A549 (cell line): Measurements from ENCODE around the gene UBE2R2. TPM values are rescaled to one million over a fixed set of nuclear protein-coding genes. Genes with fewer than 3 reads are reported as not detected.

Experiments used
- ATAC-seq, 2 experiments: fragments of 200-7000 bp in 1 of 2; fragments of >200 bp in 1 of 2; cut with Nextera tagmentation in 1 of 2; cut with Tn5 transposase in 1 of 2; 3 replicates each; pipeline versions ENCODE4 v1.8.0 to v1.9.1; 2018 to 2020; ENCODE audit warnings: mild to moderate bottlenecking in 1 of 2, moderate library complexity in 1 of 2
- CTCF ChIA-PET: fragments of 300-600 bp; sonication (Branson Sonifier 250); formaldehyde crosslinking; extraction: SDS; loops from one replicate; lab custom pipeline; 2021; ENCODE audit warnings: antibody characterized with exemption, inconsistent platforms; lab: Yijun Ruan, JAX
- POLR2A ChIA-PET: fragments of 350-600 bp; formaldehyde crosslinking; extraction: SDS; loops from one replicate; lab custom pipeline; 2021; ENCODE audit warnings: antibody characterized with exemption, inconsistent platforms; lab: Yijun Ruan, JAX
- DNase-seq, 2 experiments: peaks; one replicate each; pipeline versions ENCODE4 v3.0.0 to v3.0.0-alpha.2; 2011 to 2016; ENCODE audit warnings: low read depth in 1 of 2, low spot score in 1 of 2
- FAIRE-seq: peaks from 2 replicates; lab custom pipeline; 2011; peaks lifted over from hg19 to GRCh38; lab: Jason Lieb, UNC
- H3K27ac ChIP-seq, 2 experiments: fragments of >200 bp; sonication (Bioruptor Twin); formaldehyde crosslinking; 3 replicates each; pipeline ENCODE4 v1.5.1; 2016 to 2017
- H3K4me1 ChIP-seq: fragments of >200 bp; sonication (Bioruptor Twin); formaldehyde crosslinking; 3 replicates; pipeline ENCODE4 v1.6.1; 2016
- H3K4me2 ChIP-seq: fragments of >200 bp; sonication (Bioruptor Twin); formaldehyde crosslinking; 3 replicates; pipeline ENCODE4 v1.6.1; 2016
- H3K4me3 ChIP-seq: fragments of >200 bp; sonication (Bioruptor Twin); formaldehyde crosslinking; 3 replicates; pipeline ENCODE4 v1.5.1; 2016
- H3K9me3 ChIP-seq: fragments of >200 bp; sonication (Bioruptor Twin); formaldehyde crosslinking; 3 replicates; pipeline ENCODE4 v1.6.1; 2016
- BCL3 ChIP-seq: fragments of >200 bp; sonication (Bioruptor Twin); formaldehyde crosslinking; IDR thresholded peaks from 3 replicates; pipeline ENCODE4 v1.6.1; 2016
- BHLHE40 ChIP-seq: IDR thresholded peaks from 2 replicates; pipeline ENCODE4 v1.6.1; 2012; ENCODE audit warnings: low read depth, low read length, inconsistent platforms
- ELK1 ChIP-seq: fragments of 150-350 bp; IDR thresholded peaks from 2 replicates; pipeline ENCODE4 v1.6.1; 2014; ENCODE audit warnings: low read depth, mild to moderate bottlenecking, low read length
- FOSL2 ChIP-seq, 2 experiments: fragments of 450-650 bp in 1 of 2; fragments of >200 bp in 1 of 2; sonication (Bioruptor Twin) in 1 of 2; formaldehyde crosslinking; IDR thresholded peaks; 2 replicates each; pipeline versions ENCODE4 v1.5.0 to v1.6.1; 2016 to 2020; ENCODE audit warnings: mild to moderate bottlenecking in 1 of 2, moderate library complexity in 1 of 2
- FOXS1 ChIP-seq: fragments of 250-450 bp; sonication (Bioruptor Pico); IDR thresholded peaks from 2 replicates; pipeline ENCODE4 v1.5.0; 2020; ENCODE audit warnings: mild to moderate bottlenecking, moderate library complexity
- GATA3 ChIP-seq: IDR thresholded peaks from 2 replicates; pipeline ENCODE4 v1.6.1; 2012; ENCODE audit warnings: borderline replicate concordance
- HES2 ChIP-seq: fragments of >200 bp; sonication (Bioruptor Twin); formaldehyde crosslinking; IDR thresholded peaks from 2 replicates; pipeline ENCODE4 v1.6.1; 2016
- HMGXB4 ChIP-seq: fragments of 250-450 bp; sonication (Bioruptor Pico); IDR thresholded peaks from 2 replicates; pipeline ENCODE4 v1.5.0; 2021; ENCODE audit warnings: mild to moderate bottlenecking, moderate library complexity, borderline replicate concordance
- HOXA7 ChIP-seq: fragments of 250-450 bp; sonication (Bioruptor Pico); IDR thresholded peaks from 2 replicates; pipeline ENCODE4 v1.5.0; 2020; ENCODE audit warnings: mild to moderate bottlenecking, moderate library complexity
- HOXB13 ChIP-seq: fragments of 250-450 bp; sonication (Bioruptor Pico); IDR thresholded peaks from 2 replicates; pipeline ENCODE4 v1.5.0; 2020; ENCODE audit warnings: low read depth, mild to moderate bottlenecking, moderate library complexity
- JUNB ChIP-seq: fragments of >200 bp; sonication (Bioruptor Twin); formaldehyde crosslinking; IDR thresholded peaks from 2 replicates; pipeline ENCODE4 v1.6.1; 2016
- KDM1A ChIP-seq: fragments of 200-600 bp; sonication (generic); IDR thresholded peaks from 2 replicates; pipeline ENCODE4 v1.6.1; 2016; ENCODE audit warnings: low read depth, mild to moderate bottlenecking
- MAFK ChIP-seq: fragments of 450-650 bp; IDR thresholded peaks from 2 replicates; pipeline ENCODE4 v1.6.1; 2014; ENCODE audit not compliant: partially characterized antibody
- MAZ ChIP-seq: fragments of 150-350 bp; IDR thresholded peaks from 2 replicates; pipeline ENCODE4 v1.6.1; 2014; ENCODE audit warnings: antibody characterized with exemption, low read depth, low read length, borderline replicate concordance
- MYC ChIP-seq: IDR thresholded peaks from 2 replicates; pipeline ENCODE4 v1.6.1; 2012; ENCODE audit warnings: mild to moderate bottlenecking, inconsistent platforms, low read length, improper control_type of control experiment, borderline replicate concordance
- NR3C1 ChIP-seq: fragments of >200 bp; sonication (Bioruptor Twin); formaldehyde crosslinking; IDR thresholded peaks from 3 replicates; pipeline ENCODE4 v1.6.1; 2017
- PBX3 ChIP-seq: IDR thresholded peaks from 2 replicates; pipeline ENCODE4 v1.6.1; 2012
- POLR2A ChIP-seq: IDR thresholded peaks from 2 replicates; pipeline ENCODE4 v1.6.1; 2012; ENCODE audit warnings: mild to moderate bottlenecking, low read length
- RFX5 ChIP-seq: fragments of 450-650 bp; IDR thresholded peaks from 2 replicates; pipeline ENCODE4 v1.7.1; 2014; ENCODE audit warnings: antibody characterized with exemption, mild to moderate bottlenecking, moderate library complexity
- SMC3 ChIP-seq: fragments of >200 bp; sonication (Bioruptor Twin); formaldehyde crosslinking; IDR thresholded peaks from 3 replicates; pipeline ENCODE4 v1.6.1; 2018; ENCODE audit warnings: inconsistent platforms
- SREBF2 ChIP-seq: fragments of 450-650 bp; IDR thresholded peaks from 2 replicates; pipeline ENCODE4 v1.6.1; 2014; ENCODE audit warnings: mild to moderate bottlenecking, moderate library complexity
- TFCP2L1 ChIP-seq: fragments of 250-450 bp; sonication (Bioruptor Pico); IDR thresholded peaks from 2 replicates; pipeline ENCODE4 v1.5.0; 2021; ENCODE audit warnings: mild to moderate bottlenecking
- TP53 ChIP-seq: fragments of 250-450 bp; sonication (Bioruptor Pico); IDR thresholded peaks from 2 replicates; pipeline ENCODE4 v1.5.0; 2021; ENCODE audit warnings: mild to moderate bottlenecking, moderate library complexity
- ZFP36 ChIP-seq: fragments of 450-650 bp; IDR thresholded peaks from 2 replicates; pipeline ENCODE4 v1.6.1; 2014; ENCODE audit warnings: borderline replicate concordance; ENCODE audit not compliant: partially characterized antibody
- ZNF302 ChIP-seq: fragments of 250-450 bp; sonication (Bioruptor Pico); IDR thresholded peaks from 2 replicates; pipeline ENCODE4 v1.9.0; 2021; ENCODE audit warnings: inconsistent platforms, mild to moderate bottlenecking, moderate library complexity
- ZSCAN20 ChIP-seq: fragments of 250-450 bp; sonication (Bioruptor Pico); IDR thresholded peaks from 2 replicates; pipeline ENCODE4 v1.8.0; 2022; ENCODE audit warnings: mild to moderate bottlenecking, moderate library complexity
- WGBS: methylation state at CpG from one replicate; pipeline ENCODE4 v1.1.6; 2017; ENCODE audit errors: missing lambda C conversion rate; 5-methylcytosine and 5-hydroxymethylcytosine counted together
- polyA plus RNA-seq, 4 experiments: library from polyadenylated mRNA; depleted of rRNA in 3 of 4; stranded (reverse); fragments of >200 nt; fragmentation: RNase III in 1 of 4; extraction: RNeasy Plus Mini Kit Qiagen cat#74134 plus additional on column Dnase treatment in 1 of 4; gene quantifications; 2 replicates in 3 of 4; 3 replicates in 1 of 4; pipeline ENCODE4 v1.2.3, GENCODE V29; 2011 to 2017
- TF ChIP-seq, protein P1 (sequence below): fragments of 250-450 bp; sonication (Bioruptor Pico); IDR thresholded peaks from 2 replicates; pipeline ENCODE4 v1.5.0; 2020; ENCODE audit warnings: low read depth, mild to moderate bottlenecking, moderate library complexity

UBE2R2 gene
- polyA plus RNA-seq, 2 of the 4 experiments (the other 2 are of a cell fraction), result 41.2 to 48.1 TPM

DNA sequence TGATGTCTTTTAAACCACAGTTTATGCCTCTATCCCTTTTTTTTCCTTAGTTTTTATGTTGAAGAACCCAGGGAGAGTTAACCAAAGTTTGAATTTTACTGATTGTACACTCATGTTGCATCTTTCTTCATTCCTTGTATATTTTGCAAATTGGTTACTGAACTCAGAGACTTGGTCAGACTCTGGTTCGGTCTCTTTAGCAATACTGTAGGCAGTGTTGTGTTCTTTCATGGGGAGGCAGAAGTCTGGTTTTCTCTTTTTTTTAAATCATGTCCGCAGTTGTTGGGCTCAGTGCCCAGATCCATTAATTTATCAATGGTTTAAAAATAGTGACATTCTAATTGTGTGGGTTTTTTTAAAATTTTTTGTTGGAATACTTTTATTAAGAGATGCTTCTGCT is 23.4 kb downstream of the UBE2R2 start:
- Histone ChIP-seq H3K27ac (no peak overlapping the region), H3K4me3 (no peak overlapping the region), H3K9me3 (no peaks in the 10 kb centered on the region), H3K4me2 (no peak overlapping the region), H3K4me1 (peaks cover 12% of the 10 kb centered on the region)
- FAIRE-seq (no peak), ATAC-seq (no peak), DNase-seq (no peak)
- TF ChIP-seq HES2 (no peak), FOSL2 (IDR thresholded peaks at IDR 0.05) (no peak), FOSL2 (CRISPR knock-in tag; IDR thresholded peaks at IDR 0.05) (no peak), JUNB (no peak), TFCP2L1 (no peak), BHLHE40 (no peak), MAZ (no peak), RFX5 (no peak), ZSCAN20 (CRISPR knock-in tag) (no peak), HMGXB4 (CRISPR knock-in tag) (no peak), NR3C1 (no peak), GATA3 (no peak), SREBF2 (no peak), HOXA7 (no peak), HOXB13 (CRISPR knock-in tag) (no peak)
- TF ChIP-seq, protein P1, sequence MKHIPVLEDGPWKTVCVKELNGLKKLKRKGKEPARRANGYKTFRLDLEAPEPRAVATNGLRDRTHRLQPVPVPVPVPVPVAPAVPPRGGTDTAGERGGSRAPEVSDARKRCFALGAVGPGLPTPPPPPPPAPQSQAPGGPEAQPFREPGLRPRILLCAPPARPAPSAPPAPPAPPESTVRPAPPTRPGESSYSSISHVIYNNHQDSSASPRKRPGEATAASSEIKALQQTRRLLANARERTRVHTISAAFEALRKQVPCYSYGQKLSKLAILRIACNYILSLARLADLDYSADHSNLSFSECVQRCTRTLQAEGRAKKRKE (CRISPR knock-in tag), result no peak
- CTCF ChIA-PET, result interaction anchor here (0.6 to 5.1 kb wide), 6 partner anchors 12 to 614 kb away, joined by 3 to 29 read pairs (median 4); no protein-coding TSS in a partner anchor
- POLR2A ChIA-PET, result no interaction called here
- 95% methylated on average over 2 of the region's 2 CpGs for WGBS

DNA sequence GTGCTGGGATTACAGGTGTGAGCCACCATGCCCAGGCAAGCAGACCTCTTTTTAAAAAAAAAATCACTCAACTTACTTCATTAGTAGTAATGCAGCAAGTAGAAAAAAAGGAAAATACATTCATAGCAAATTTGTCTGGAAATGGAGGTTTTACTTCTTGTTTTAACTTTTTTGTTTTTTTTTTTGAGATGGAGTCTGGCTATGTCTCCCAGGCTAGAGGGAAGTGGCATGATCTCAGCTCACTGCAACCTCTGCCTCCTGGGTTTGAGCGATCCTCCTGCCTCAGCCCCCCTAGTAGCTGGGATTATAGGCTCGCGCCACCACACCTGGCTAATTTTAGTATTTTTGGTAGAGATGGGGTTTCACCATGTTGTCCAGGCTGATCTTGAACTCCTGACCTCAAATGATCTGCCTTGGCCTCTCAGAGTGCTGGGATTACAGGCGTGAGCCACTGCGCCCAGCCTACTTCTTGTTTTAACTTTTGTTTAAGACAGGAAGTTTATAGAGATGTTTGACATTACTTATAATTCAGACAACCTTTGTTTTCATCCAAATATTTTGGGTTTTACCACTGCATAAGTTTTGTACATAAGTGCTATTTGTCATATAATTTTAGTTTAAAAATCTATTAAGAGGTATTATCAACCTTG is 26.5 kb downstream of the UBE2R2 start:
- H3K4me2 ChIP-seq, result no peak overlapping the region
- ATAC-seq (no peak), DNase-seq (no peak), FAIRE-seq (no peak)
- TF ChIP-seq JUNB (no peak), HOXB13 (CRISPR knock-in tag) (no peak), SREBF2 (no peak), POLR2A (no peak), MAZ (no peak), ZFP36 (no peak), NR3C1 (no peak)
- H3K4me3 ChIP-seq, result no peak overlapping the region
- H3K4me1 ChIP-seq, result peaks cover 25% of the 10 kb centered on the region
- WGBS, result 90% methylated on average over 5 of the region's 5 CpGs
- no peak overlapping the region for H3K27ac ChIP-seq
- H3K9me3 ChIP-seq, result no peaks in the 10 kb centered on the region
- CTCF ChIA-PET, result interaction anchor here (0.9 to 2.1 kb wide), 6 partner anchors 9 to 105 kb away, joined by 3 to 14 read pairs (median 5); no protein-coding TSS in a partner anchor
- POLR2A ChIA-PET, result no interaction called here

- ChIA-PET POLR2A (no interaction called here), CTCF (interaction anchor here (0.7 to 1.9 kb wide), 4 partner anchors 12 to 108 kb away, joined by 3 to 6 read pairs (median 4); no protein-coding TSS in a partner anchor)
- WGBS, result 80% methylated on average over 4 of the region's 4 CpGs
- DNase-seq, result no peak
- FAIRE-seq, result no peak
- H3K9me3 ChIP-seq, result no peaks in the 10 kb centered on the region
- peak overlapping the region in 1 of 2 experiments; percentile 42; a peak in 1 of 6 replicates for H3K27ac ChIP-seq
- H3K4me3 ChIP-seq, result no peak overlapping the region
- H3K4me1 ChIP-seq, result peaks cover 49% of the 10 kb centered on the region
- peak overlapping the region; percentile 71; the same call in 2 of the 3 replicates for H3K4me2 ChIP-seq
- ATAC-seq, result no peak
- no peak for TF ChIP-seq MAZ
- no peak for TF ChIP-seq FOXS1 (CRISPR knock-in tag)
- TF ChIP-seq BCL3, result no peak
- no peak for TF ChIP-seq NR3C1
- TF ChIP-seq TP53, result no peak
- TF ChIP-seq PBX3, result no peak
- TF ChIP-seq SMC3, result no peak
- TF ChIP-seq MAFK, result no peak
- TF ChIP-seq ELK1, result no peak
- no peak for TF ChIP-seq MYC
- no peak for TF ChIP-seq ZNF302 (CRISPR knock-in tag)
- TF ChIP-seq BHLHE40, result no peak
- TF ChIP-seq ZFP36, result no peak
- TF ChIP-seq RFX5, result no peak
- no peak for TF ChIP-seq KDM1A
Measured at GRCh38 chr9:33846231-33846630, 29.3 kb downstream of the UBE2R2 start.
